Esophagus mucosa (tissue), 1 donor: ENCODE measurements around the gene MAN1B1. TPM values are rescaled to one million over a fixed set of nuclear protein-coding genes. Genes with fewer than 3 reads are reported as not detected.
A peak's percentile ranks its signal among the peaks of the same experiment; 100 is the strongest.
"Not testable (repeated sequence)": the region's sequence is repeated elsewhere in the genome, so short reads cannot be mapped to it uniquely, and the experiment has no call there.

ENCODE experiments used
- ATAC-seq: fragments of 200-7000 bp; cut with Tn5 transposase; one replicate; pipeline ENCODE4 v1.9.1; 2020
- total RNA-seq: library from RNA; stranded (reverse); gene quantifications from one replicate; pipeline ENCODE4 v1.2.4, GENCODE V29; 2023
- donor health status: DM: yes; HTN: yes; CAD: no.

MAN1B1 gene
- total RNA-seq, 1 donor from 2014 or later: 46.2 TPM

- ATAC-seq: peak; percentile 48
Observed at GRCh38 chr9:137052998-137053943, 33.5 kb upstream of the MAN1B1 start.

GRCh38 chr9:137053944-137054931, 32.5 kb upstream of the MAN1B1 start, which contains the start of gene ENTPD2:
ENTPD2 (minus strand) TSS chr9:137054061; CDS start chr9:137053997, 64 bp downstream.
- peak; percentile 78 for ATAC-seq

- ATAC-seq: no peak
Observed at GRCh38 chr9:137054932-137055384, 31.8 kb upstream of the MAN1B1 start.

GRCh38 chr9:137055385-137056364, 31.1 kb upstream of the MAN1B1 start:
- ATAC-seq: no peak

- no peak for ATAC-seq
Observed at GRCh38 chr9:137056739-137057415, 29.9 kb upstream of the MAN1B1 start.

- no peak for ATAC-seq
Observed at GRCh38 chr9:137057545-137057944, 29.2 kb upstream of the MAN1B1 start.

- ATAC-seq: no peak
Observed at GRCh38 chr9:137058521-137059234, 28.1 kb upstream of the MAN1B1 start.

- peak; percentile 42 for ATAC-seq
Observed at GRCh38 chr9:137062384-137062783, 24.4 kb upstream of the MAN1B1 start.

GRCh38 chr9:137062798-137063197, 24.0 kb upstream of the MAN1B1 start:
- ATAC-seq: not testable (repeated sequence)

GRCh38 chr9:137063311-137064026, 23.3 kb upstream of the MAN1B1 start:
- ATAC-seq: no peak

- ATAC-seq: peak; percentile 44
Observed at GRCh38 chr9:137064027-137064879, 22.5 kb upstream of the MAN1B1 start.

- no peak for ATAC-seq
Observed at GRCh38 chr9:137064880-137065164, 22.0 kb upstream of the MAN1B1 start.

- ATAC-seq: no peak
Observed at GRCh38 chr9:137065336-137065967, 21.3 kb upstream of the MAN1B1 start.

GRCh38 chr9:137066096-137066861, 20.5 kb upstream of the MAN1B1 start:
- ATAC-seq: no peak

GRCh38 chr9:137067860-137068538, 18.8 kb upstream of the MAN1B1 start:
- ATAC-seq: peak; percentile 59

GRCh38 chr9:137068539-137069507, 18.0 kb upstream of the MAN1B1 start:
- no peak for ATAC-seq
